Measurements from ENCODE around the gene TULP4.

The TULP4 gene

GRCh38 chr6:158376631-158377081 lies 64.4 kb downstream of the TULP4 start:
- no peak for TF ChIP-seq ESRRG (CRISPR knock-in tag; IDR thresholded peaks at IDR 0.05)
- no peak; the same call in 2 of the 3 replicates for ATAC-seq

GRCh38 chr6:158377860-158378259 lies 65.6 kb downstream of the TULP4 start:
- peak; percentile 74 for ATAC-seq
- TF ChIP-seq ZFP30 (CRISPR knock-in tag; IDR thresholded peaks at IDR 0.05) (no peak), ARNTL (CRISPR knock-in tag; IDR thresholded peaks at IDR 0.05; ENCODE audit: borderline replicate concordance, low read depth) (no peak), PPARA (CRISPR knock-in tag; IDR thresholded peaks at IDR 0.05; ENCODE audit: borderline replicate concordance) (no peak), ISL1 (CRISPR knock-in tag; IDR thresholded peaks at IDR 0.05) (no peak), CSRNP3 (CRISPR knock-in tag; IDR thresholded peaks at IDR 0.05) (no peak), ZNF8 (CRISPR knock-in tag; IDR thresholded peaks at IDR 0.05) (no peak), ZNF565 (CRISPR knock-in tag; conservative IDR thresholded peaks at IDR 0.05; ENCODE audit: low read depth) (no peak), PATZ1 (CRISPR knock-in tag; IDR thresholded peaks at IDR 0.05; ENCODE audit: borderline replicate concordance) (no peak), SNAI2 (CRISPR knock-in tag; IDR thresholded peaks at IDR 0.05) (no peak), OSR1 (CRISPR knock-in tag; IDR thresholded peaks at IDR 0.05) (no peak), ZFP3 (CRISPR knock-in tag; IDR thresholded peaks at IDR 0.05) (no peak), GLIS3 (CRISPR knock-in tag; IDR thresholded peaks at IDR 0.05) (no peak), RARB (CRISPR knock-in tag; IDR thresholded peaks at IDR 0.05) (no peak)

GRCh38 chr6:158379336-158379735 lies 67.1 kb downstream of the TULP4 start:
- TF ChIP-seq CSRNP3 (CRISPR knock-in tag; IDR thresholded peaks at IDR 0.05): no peak
- no peak for TF ChIP-seq TCF4 (CRISPR knock-in tag; IDR thresholded peaks at IDR 0.05; ENCODE audit: borderline replicate concordance)
- no peak for TF ChIP-seq SNAI2 (CRISPR knock-in tag; IDR thresholded peaks at IDR 0.05)
- TF ChIP-seq CSDC2 (CRISPR knock-in tag; IDR thresholded peaks at IDR 0.05): no peak
- TF ChIP-seq TOX (CRISPR knock-in tag; IDR thresholded peaks at IDR 0.05; ENCODE audit: borderline replicate concordance): no peak
- no peak for TF ChIP-seq PATZ1 (CRISPR knock-in tag; IDR thresholded peaks at IDR 0.05; ENCODE audit: borderline replicate concordance)
- no peak for TF ChIP-seq PPARA (CRISPR knock-in tag; IDR thresholded peaks at IDR 0.05; ENCODE audit: borderline replicate concordance)
- no peak for TF ChIP-seq ARNTL (CRISPR knock-in tag; IDR thresholded peaks at IDR 0.05; ENCODE audit: borderline replicate concordance, low read depth)
- no peak for TF ChIP-seq ZFP3 (CRISPR knock-in tag; IDR thresholded peaks at IDR 0.05)
- TF ChIP-seq ZC3H10 (CRISPR knock-in tag; IDR thresholded peaks at IDR 0.05): no peak
- TF ChIP-seq POU6F1 (CRISPR knock-in tag; IDR thresholded peaks at IDR 0.05; ENCODE audit: borderline replicate concordance, low read depth): no peak
- TF ChIP-seq OSR1 (CRISPR knock-in tag; IDR thresholded peaks at IDR 0.05): no peak
- no peak for TF ChIP-seq BACH2 (CRISPR knock-in tag; IDR thresholded peaks at IDR 0.05; ENCODE audit: borderline replicate concordance)
- no peak for TF ChIP-seq ZNF8 (CRISPR knock-in tag; IDR thresholded peaks at IDR 0.05)
- no peak for TF ChIP-seq CREB5 (CRISPR knock-in tag; IDR thresholded peaks at IDR 0.05; ENCODE audit: low read depth)
- no peak for TF ChIP-seq ZNF565 (CRISPR knock-in tag; conservative IDR thresholded peaks at IDR 0.05; ENCODE audit: low read depth)
- no peak for ATAC-seq

Measured in SK-N-SH treated with all-trans-retinoic acid at 6 μM for 48 hours (cell line).